Brain pericyte (primary cell): ENCODE results near the gene MRFAP1L1.
"Not testable (repeated sequence)": the region's sequence is repeated elsewhere in the genome, so short reads cannot be mapped to it uniquely, and the experiment has no call there.

Source experiments
- DNase-seq: peaks from one replicate; pipeline ENCODE4 v3.0.0-alpha.2; 2012; ENCODE audit warnings: low read depth, low spot score

The MRFAP1L1 gene

DNA sequence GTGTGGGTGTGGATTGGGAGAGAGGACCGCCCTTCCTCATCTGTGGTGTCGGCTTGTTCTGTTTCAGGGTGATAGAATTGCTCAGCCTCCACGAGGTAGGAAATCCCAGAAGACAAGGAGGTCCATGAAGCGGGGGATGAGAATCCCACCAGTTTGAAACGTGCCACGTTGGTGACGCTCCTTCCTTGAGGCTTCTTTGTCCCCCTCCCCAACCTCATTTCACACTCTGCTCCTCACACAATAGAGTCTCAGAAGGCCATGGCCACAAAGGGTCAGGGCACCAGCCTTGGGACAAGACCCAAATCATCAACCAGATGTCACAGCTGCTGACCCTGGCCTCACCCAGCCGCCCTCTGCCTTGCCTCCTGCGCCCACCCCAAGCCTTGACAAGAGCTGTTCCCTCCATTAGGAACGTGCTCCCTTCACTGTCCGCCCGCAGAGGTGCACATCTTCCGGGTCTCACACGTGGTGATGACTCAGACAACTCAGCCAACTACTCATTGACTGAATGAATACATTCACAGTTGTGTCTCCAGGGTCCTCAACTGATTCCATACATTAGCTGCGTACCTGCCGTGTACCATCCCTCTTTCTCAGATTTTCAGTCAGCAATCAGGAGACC lies 24.6 kb upstream of the MRFAP1L1 start:
- DNase-seq, result no peak

DNA sequence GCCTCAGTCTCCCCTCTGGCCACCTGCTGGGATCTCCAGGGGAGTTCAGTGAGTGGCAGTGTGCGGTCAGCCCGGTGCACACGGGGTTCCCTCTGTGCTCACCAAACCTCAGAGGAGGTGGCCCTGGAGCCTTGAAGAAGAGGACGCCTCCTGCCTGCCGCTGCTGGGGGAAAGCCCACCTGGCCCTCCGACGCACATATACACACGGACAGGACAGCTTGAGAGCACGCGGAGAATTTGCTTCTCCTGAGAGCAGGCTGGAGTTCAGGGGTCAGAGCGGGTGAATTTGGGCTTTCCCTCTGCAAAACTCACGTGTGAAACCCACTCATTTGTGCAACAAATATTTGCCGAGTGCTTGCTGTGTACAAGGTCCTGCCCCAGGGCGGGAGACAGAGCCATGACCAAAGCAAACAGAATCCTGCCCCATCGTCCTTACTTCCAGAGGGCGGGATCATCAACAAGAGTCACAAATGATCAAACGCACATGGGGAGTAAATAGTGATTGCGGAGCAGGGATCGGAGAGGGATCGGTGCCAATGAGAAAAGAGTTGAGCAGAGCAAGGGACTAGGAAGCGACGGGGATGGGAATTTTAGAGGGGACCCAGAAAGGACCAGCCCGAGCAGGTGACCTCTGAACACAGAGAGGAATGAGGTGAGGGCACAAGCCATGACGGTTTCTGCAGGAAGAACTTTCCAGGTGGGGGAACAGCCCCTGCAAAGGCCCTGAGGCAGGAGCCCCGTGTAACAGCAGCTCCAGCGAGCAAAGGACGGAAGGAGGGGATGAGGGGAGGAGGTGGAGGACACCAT lies 23.9 kb upstream of the MRFAP1L1 start:
- no peak for DNase-seq

DNA sequence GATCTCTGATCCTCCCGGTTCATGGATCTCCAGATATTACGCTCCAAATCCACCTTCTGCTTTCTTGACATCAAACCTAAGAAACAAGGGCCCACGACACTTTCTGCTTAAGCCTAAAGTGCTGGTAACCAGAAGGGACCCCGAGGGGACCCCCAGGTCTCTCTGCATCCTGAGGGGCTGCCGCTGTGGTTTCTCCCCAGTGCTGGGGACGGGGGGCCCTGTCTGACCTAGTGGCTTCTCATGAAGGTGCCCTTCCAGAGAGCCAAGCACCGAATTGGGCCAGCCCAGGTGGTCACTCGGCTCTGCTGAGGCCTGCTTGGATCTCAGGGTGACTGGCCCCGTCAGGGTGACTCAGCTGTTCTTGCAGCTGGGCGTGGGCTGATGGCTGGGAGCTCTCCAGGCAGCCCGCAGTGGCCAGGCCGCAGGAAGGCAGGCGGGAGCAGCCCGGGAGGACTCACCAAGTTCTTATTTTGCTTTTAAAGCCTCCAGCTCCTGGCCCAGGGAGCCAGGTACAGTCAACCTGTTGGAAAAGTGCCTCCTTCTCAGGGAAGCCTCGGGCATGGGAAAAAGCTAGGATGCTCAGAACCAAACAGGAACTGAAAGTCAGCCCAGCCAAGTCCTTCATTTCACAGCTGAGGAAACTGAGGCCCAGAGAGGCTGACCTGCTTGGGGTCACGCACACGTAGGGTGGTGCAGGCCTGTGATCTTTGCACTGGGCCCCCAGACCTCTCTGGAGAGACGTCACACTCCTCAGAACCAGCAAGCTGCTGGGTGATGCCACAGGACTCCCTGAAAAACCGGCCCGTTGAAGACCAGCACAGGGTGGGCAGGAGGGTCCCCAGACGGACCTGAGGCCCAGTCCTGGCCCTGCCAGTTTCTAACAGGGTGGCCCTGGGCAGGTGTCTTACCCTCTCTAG lies 23.0 kb upstream of the MRFAP1L1 start:
- DNase-seq, result no peak

DNA sequence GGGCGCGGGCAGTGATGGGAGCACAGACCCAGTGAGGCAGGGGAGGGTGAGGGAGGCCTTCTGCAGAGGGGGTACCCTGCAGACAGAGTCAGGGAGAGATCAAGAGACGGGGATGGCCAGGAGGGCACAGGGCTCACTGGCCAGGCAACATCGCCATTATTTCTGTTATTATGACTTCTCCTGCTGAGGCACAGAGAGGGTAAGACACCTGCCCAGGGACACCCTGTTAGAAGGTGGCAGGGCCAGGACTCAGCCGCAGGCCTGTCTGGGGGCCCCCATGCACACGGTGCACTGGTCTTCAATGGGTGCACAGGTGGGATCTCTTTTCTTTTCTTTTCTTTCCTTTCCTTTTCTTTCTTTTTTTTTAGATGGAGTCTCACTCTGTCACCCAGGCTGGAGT lies 22.1 kb upstream of the MRFAP1L1 start:
- DNase-seq, result no peak

DNA sequence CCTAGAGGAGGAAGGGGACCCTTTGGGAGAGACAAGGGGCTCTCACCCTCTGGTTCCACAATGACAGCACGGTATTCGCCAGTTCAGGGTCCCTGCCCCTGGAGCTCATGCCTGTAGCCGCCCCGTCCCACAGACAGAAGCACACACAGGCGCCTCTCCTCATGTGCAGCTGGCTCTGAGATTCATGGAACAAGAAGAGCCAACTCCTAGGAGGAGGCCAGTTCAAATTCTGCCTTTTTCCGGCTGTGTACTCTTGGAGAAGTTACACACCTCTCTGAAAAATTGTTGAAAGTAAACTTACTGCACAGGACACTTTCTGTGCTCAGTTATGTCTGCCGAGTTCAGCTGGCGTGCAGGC lies 21.6 kb upstream of the MRFAP1L1 start:
- no peak for DNase-seq

DNA sequence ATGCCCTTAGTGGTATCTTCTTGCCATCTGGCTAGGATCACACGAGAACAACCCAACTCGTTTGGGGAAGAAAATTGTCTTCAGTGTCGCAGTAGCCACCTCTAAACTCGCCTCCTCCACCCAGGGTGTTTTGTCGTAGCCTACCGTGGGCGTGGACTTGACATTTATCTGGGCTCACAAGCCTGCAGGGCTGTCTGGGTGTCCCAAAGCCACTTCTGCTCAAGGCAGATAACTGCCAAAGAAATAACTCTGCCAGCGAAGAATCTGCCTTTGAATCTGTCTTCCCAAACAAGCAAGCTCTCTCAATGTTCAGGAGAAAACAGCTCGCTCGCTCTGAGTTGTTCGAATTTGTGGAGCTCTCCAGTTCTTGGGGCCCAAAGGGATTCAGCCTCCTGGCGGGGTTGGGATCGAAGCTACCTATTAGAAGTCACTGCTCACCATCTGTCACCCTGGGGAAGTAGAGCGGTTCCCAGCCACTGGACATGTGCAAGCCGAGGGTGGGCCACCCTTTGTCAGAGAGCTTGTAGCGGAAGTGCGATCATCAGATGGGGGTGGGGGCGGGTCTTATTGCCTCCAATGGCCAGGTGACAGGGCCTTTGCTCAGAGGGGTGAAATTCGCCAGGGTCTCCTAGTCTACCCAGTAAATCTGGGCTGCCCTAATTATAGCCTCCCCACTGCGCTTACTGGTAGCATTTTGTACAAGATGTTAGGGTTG lies 21.1 kb upstream of the MRFAP1L1 start:
- no peak for DNase-seq

DNA sequence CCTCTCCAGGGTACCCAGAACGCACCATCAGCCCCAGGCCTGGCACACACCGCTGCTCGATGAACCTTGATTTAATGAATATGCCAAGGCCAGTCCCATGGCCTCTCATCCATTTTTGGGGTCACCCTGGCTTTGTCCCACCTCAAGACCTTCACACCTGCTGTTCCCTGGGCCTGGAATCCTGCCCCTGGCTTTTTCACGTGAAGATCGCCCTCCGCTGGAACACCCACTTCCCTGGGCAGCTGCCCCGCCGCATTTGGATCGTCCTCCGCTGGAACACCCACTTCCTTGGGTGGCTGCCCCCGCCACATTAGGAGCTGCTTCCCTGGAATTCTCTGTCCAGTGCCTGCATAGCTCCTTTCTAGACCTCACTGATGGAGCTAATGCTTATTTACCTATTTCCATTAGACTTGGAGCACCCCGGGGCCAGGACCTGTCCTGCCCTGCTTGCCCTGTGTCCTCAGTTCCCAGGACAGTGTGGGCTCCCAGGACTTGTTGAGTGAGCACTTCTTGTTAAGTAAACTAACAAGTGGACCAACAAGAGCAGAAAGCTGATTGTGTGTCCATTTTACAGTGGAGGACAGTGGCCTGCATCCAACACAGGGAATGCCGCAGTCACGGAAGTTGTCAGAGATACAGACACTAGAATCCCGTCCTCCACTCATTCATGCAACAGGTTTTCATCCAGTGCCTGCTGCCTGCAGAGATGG lies 18.8 kb upstream of the MRFAP1L1 start:
- DNase-seq, result no peak

DNA sequence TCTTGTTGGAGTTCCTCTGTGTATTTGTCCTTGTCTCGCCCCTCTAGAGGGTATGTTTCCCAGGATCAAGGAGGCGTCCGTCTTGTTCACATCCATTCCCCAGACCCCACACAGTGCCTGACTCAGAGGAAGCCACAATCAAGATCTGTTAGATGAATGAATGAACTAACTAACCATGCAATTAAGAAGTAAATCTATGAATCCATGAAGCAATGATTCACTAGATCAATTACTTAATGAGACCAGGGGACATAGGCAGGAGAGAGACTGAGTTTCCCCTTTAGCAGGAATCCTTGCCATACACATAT lies 18.2 kb upstream of the MRFAP1L1 start:
- DNase-seq, result no peak

DNA sequence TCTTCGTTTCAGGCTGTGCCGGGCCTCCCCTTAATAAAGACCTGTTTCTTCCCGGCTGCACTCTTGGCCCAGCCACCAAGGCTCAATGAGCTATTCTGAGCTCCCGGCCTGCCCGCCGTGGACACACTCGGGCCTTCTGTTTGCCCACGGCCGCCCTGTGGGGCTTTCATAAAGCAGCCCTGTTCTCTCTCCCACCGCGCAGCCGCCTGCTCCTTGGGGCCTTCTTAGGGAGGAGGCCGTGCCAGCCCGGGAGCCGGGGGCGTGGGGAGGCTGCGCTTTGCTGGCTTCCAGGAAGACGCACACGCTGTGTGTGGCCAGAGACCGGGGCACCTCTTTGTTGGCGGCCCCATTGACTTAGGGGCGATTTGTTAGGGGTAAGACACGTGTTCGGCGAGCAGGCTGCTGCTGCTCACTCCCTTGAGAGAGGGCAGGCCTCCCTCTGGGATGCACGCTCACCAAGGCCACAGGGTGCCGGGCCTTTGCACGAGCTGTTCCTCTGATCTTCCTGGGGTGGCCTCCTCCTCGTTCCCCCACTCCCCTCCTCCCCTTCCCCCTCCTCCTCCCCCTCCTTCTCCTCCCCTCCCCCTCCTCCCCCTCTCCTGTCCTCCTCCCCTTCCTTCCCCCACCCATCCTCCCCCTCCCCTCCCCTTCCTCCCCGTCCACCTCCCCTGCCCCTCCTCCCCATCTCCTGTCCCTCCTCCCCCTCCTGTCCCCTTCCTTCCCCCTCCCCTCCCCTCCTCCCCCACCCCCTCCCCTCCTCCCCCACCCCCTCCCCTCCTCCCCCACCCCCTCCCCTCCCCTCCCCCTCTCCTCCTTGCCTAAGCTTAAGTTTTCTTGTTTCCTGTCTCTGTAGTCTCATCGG lies 17.6 kb upstream of the MRFAP1L1 start:
- peak; percentile 90 for DNase-seq

DNA sequence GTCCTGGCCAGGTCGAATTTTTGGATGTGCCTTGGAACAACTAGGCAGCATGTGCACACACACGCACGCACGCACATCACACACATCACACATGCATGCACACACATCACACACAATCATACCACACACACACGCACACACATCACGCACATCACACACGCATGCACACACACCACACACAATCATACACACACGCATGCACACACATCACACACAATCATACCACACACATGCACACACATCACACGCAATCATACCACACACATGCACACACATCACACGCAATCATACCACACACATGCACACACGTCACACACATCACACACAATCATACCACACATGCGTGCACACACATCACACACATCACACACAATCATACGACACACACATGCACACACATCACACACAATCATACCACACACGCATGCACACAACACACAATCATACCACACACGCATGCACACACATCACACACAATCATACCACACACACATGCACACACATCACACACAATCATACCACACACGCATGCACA lies 15.8 kb upstream of the MRFAP1L1 start:
- not testable (repeated sequence) for DNase-seq

DNA sequence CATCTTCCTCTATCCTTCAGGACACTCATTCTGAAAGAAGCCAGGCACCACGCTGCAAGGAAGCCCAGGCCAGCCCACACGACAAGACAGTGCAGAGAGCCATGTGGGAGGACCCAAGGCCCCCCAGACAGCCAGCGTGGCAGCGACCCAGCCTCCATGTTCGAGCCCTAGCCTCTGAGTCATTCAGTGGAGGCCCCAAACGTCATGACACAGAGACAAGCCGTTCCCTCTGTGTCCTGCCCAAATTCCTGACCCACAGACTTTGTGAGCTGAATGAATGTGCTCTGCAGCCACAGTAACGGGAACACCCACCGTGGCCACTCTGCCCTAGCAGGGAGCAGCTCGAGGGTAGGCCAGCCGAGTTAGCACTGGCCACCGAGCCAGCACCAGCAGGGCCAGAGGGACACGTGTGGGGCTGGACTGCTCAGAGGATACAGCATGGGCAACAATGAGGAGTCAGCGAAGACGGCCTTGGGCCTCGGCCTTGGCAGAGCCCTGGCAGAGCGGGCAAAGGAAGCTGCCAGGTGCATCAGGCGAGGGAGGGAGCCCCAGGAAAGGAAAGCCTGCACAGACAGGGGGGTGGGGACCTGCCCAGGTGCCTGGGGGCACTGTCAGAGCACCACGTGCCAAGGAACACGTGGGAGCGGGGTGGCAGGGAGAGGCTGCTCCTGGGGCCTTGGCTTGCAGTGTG lies 14.9 kb upstream of the MRFAP1L1 start:
- DNase-seq, result no peak

DNA sequence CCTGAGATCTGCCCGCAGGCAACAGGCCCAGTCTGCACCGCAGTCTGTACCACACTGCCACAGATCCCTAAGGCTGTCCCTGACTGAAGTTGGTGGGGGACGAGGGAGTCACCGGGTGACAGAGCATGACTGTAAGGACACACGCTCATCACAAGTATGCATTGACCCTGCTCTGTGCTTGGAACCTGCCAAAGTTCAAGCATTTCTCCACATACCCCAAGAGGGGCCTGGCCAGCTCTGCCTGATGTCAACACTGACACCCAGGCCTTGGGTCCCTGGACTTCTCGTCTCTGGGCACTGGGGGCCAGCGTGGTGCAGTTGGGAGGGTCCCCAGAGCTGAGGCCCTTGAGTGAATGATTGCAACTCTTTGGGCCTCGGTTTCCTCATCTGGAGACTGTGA lies 14.2 kb upstream of the MRFAP1L1 start:
- no peak for DNase-seq

DNA sequence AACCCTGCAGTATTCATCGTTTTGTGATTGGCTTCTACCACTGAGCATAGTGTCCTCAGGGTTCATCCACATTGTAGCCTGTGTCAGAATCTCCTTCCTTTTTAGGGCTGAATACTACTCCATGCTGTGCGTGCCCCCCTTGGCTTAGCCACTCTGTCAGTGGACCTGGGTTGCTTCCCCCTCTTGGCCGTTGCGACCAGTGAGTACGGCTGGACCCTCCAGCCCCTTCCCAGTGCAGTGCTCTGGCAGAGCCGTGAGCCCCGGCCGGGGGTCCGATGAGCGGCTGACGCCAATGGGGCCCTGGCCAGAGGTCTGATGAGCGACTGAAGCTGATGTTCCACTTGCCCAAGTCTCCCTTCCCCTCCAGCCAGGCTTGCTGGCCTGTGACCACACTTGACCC lies 13.2 kb upstream of the MRFAP1L1 start:
- no peak for DNase-seq

DNA sequence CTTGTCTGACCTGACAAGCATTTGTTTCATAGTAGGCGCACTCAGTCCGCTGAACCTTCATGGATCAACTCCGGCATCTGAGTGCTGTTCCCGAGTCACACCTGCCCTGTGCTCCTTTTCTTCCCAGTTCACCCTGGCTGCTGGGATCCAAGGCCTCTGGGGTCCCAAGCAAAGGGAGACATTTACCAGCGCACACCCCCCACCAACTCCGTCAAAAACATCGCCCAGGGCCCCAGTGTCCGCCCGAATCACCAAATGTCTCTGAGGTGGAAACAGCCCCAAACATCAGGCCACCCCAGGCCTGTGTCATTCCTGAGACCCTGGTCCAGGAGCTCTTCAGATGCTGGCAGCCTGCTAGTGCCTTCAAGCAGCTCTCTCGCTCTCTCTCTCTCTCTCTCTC lies 11.5 kb upstream of the MRFAP1L1 start:
- DNase-seq, result no peak

DNA sequence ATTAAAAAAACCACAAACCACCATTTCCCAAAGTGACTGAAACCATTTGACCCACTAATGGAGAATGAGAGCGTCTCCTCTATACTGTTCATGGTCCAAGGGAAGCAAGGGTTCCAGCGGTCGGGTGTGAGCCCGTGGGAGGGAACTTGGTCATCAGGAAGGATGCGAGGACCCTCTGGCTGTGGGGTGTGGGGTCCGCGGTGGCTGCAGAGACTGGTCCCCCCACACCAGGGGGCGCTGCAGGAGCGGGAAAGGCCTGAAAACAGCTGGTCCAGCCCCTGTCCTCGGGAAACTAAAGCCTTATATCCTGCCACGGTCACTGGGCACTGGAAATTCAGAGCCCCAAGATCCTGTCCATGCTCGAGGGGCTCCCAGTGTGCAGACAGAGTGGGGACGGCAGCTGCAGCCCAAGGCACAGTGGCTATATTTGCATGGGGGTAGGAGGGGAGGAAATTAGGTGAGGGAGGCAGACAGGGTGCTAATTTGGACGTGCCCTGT lies 10.6 kb upstream of the MRFAP1L1 start:
- no peak for DNase-seq

DNA sequence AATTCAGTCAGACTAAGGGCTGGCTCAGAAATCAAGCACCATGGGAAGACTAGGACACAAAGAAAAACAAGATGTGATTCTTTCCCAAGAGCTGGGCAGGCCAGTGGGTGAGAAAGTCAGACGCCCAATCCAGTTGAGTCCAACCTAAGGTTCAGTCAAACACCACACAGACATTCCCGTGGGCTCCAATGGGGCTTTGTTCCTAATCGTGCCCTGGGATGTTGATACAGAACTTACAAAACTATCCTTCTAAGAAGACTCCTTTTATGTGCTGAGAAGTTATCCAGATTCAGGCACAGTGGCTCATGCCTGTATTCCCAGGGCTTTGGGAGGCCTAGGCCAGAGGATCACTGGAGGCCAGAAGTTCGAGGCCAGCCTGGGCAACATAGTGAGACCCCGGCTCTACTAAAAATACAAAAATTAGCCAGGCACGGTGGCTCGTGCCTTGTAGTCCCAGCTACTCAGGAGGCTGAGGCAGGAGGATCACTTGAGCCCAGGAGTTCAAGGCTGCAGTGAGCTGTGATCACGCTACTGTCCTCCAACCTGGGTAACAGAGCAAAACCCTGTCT lies 10.0 kb upstream of the MRFAP1L1 start:
- no peak for DNase-seq

DNA sequence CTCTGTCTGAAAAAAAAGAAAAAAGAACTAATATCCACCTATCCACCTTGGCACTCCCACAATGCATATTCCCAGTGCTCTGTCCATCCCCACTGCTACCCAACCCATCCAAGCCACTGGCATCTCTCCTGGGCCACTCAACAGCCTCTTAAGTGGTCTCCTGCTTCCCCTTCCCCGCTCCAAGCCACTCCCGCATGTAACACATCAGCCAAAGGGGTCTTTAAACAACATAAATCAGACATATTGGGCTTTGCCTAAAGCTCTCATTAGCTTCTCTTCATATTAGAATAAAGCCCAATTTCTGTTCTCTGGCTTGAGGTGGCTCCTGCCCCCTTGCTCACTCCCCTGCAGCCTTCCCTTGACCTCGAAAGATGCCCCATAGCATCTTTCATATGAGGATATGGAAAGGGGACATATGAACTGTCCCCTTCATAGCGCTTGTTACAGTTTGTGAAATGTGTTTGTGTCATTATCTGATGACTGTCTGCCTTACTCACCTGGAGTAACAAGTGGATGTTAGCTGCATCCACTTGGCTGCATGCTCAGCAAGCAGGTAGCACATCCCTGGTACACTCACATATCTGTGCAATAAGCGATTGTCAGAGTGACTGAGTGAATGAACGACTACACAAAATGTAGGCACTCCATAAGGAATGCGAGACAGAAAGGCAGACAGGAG lies 9.4 kb upstream of the MRFAP1L1 start:
- DNase-seq, result no peak

DNA sequence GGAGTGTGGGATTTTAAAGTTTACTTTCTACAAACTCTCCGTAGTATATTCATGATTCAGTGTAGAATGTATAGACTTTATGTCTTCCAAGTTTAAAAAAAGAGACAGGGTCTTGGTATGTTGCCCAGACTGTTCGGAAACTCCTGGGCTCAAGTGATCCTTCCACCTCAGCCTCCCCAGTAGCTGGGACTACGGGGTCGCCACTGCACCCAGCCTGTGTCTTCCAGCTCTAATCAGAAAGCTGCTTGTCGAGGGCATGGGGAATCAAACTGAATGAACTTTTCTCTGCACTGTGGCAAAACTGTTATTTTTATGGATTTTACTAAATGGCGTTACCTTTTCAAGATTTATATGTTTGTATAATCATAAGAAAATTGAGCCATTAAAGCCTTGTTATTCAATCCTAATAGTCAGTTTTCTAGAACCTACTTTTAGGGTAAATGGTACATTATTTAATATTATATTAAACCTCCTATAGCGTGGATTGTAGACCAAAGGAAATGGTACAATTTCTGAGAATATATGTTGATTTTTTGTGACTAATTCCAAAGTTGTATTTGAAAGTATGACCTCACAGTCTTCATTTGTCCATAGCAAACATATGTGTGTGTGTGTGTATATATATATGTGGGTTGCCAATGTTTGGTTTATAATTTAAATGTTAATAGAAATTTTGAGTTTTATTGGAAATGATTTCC lies 7.4 kb upstream of the MRFAP1L1 start:
- DNase-seq, result no peak
